Inferior parietal cortex (tissue), 1 donor: ENCODE measurements around the gene PALMD.

ENCODE experiments used
- DNase-seq: peaks from one replicate; pipeline ENCODE4 v3.0.0-alpha.2; 2016; ENCODE audit errors: extremely low spot score

The PALMD gene

GRCh38 chr1:99697580-99697979 lies 51.7 kb downstream of the PALMD start:
- DNase-seq = no peak

GRCh38 chr1:99700020-99700419 lies 54.1 kb downstream of the PALMD start:
- no peak for DNase-seq

GRCh38 chr1:99702221-99702620 lies 56.3 kb downstream of the PALMD start:
- DNase-seq = no peak

- DNase-seq = no peak
These were observed 58.5 kb downstream of the PALMD start for GRCh38 chr1:99704356-99704816.

GRCh38 chr1:99705385-99705784 lies 59.5 kb downstream of the PALMD start:
- no peak for DNase-seq

GRCh38 chr1:99707535-99708142 lies 61.7 kb downstream of the PALMD start:
- DNase-seq = peak; percentile 86

GRCh38 chr1:99710994-99711393 lies 65.1 kb downstream of the PALMD start:
- DNase-seq = no peak

GRCh38 chr1:99713006-99713405 lies 67.1 kb downstream of the PALMD start:
- no peak for DNase-seq

GRCh38 chr1:99717005-99717404 lies 71.1 kb downstream of the PALMD start:
- DNase-seq = no peak

GRCh38 chr1:99723251-99723650 lies 77.3 kb downstream of the PALMD start:
- DNase-seq = no peak

- DNase-seq = no peak
These were observed 80.1 kb downstream of the PALMD start for GRCh38 chr1:99725996-99726395.

- no peak for DNase-seq
These were observed 80.5 kb downstream of the PALMD start for GRCh38 chr1:99726407-99726806.

- no peak for DNase-seq
These were observed 80.9 kb downstream of the PALMD start for GRCh38 chr1:99726818-99727217.

- DNase-seq = no peak
These were observed 81.8 kb downstream of the PALMD start for GRCh38 chr1:99727575-99728185.

- DNase-seq = no peak
These were observed 82.8 kb downstream of the PALMD start for GRCh38 chr1:99728494-99729235.

GRCh38 chr1:99731384-99731783 lies 85.5 kb downstream of the PALMD start:
- no peak for DNase-seq

- no peak for DNase-seq
These were observed 89.9 kb downstream of the PALMD start for GRCh38 chr1:99735852-99736251.

GRCh38 chr1:99737016-99737415 lies 91.1 kb downstream of the PALMD start:
- peak; percentile 65 for DNase-seq

- DNase-seq = no peak
These were observed 93.0 kb downstream of the PALMD start for GRCh38 chr1:99738858-99739465.

- no peak for DNase-seq
These were observed 94.2 kb downstream of the PALMD start for GRCh38 chr1:99740141-99740540.
